K562 (cell line): Measurements from ENCODE around the gene TMPRSS6. TPM values are rescaled to one million over a fixed set of nuclear protein-coding genes. Genes with fewer than 3 reads are reported as not detected.
A peak's percentile ranks its signal among the peaks of the same experiment; 100 is the strongest.

Experiments used
- ATAC-seq: fragments of 200-7000 bp; cut with Tn5 transposase; 3 replicates; pipeline ENCODE4 v1.9.1; 2020; ENCODE audit warnings: moderate library complexity
- BruUV-seq: library from RNA; stranded (reverse); fragments of 400-500 nt; replicated peaks from 2 replicates; lab custom pipeline; 2021; lab: Mats Ljungman, UMichigan
- CTCF ChIA-PET: fragments of 300-600 bp; formaldehyde crosslinking; extraction: SDS; loops from one replicate; lab custom pipeline; 2021; ENCODE audit warnings: low intra/inter-chr PET ratio; lab: Yijun Ruan, JAX
- POLR2A ChIA-PET: fragments of 300-600, 350-650 bp; sonication (Branson Sonifier 250); formaldehyde crosslinking; extraction: SDS; loops from one replicate; lab custom pipeline; 2021; ENCODE audit warnings: antibody characterized with exemption, inconsistent platforms; lab: Yijun Ruan, JAX
- DNase-seq, 4 experiments: peaks; one replicate each; pipeline versions ENCODE4 v3.0.0 to v3.0.0-alpha.2; 2011 to 2018; ENCODE audit warnings: low spot score in 3 of 4, mixed read lengths in 3 of 4; ENCODE audit errors: extremely low read depth in 1 of 4
- FAIRE-seq: peaks from 2 replicates; lab custom pipeline; 2011; peaks lifted over from hg19 to GRCh38; lab: Jason Lieb, UNC
- H2AFZ ChIP-seq: 2 replicates; pipeline ENCODE4 v1.6.0; 2011; ENCODE audit warnings: low read depth, low read length, control low read depth, inconsistent platforms
- H3K27ac ChIP-seq: fragments of 200-600 bp; 3 replicates; pipeline ENCODE4 v1.8.0; 2011; ENCODE audit warnings: low read depth, mild to moderate bottlenecking, control low read depth, inconsistent platforms, low read length, moderate library complexity, mixed read lengths; ENCODE audit errors: extremely low read depth
- H3K27me3 ChIP-seq, 2 experiments: fragments of 300-600 bp in 1 of 2; 2 replicates in 1 of 2; 3 replicates in 1 of 2; pipeline versions ENCODE4 v1.6.0 to v1.8.0; 2011; ENCODE audit warnings: inconsistent platforms in 2 of 2, low read length in 2 of 2, mild to moderate bottlenecking in 1 of 2, mixed read lengths in 1 of 2, moderate library complexity in 1 of 2; ENCODE audit not compliant: control insufficient read depth in 2 of 2, insufficient read depth in 2 of 2
- H3K36me3 ChIP-seq: fragments of 300-600 bp; 3 replicates; pipeline ENCODE4 v1.8.0; 2011; ENCODE audit warnings: mild to moderate bottlenecking, low read length, inconsistent platforms; ENCODE audit not compliant: control insufficient read depth, insufficient read depth
- H3K4me1 ChIP-seq, 2 experiments: fragments of 200-600 bp in 1 of 2; replicated peaks in 1 of 2; 2 replicates in 1 of 2; 3 replicates in 1 of 2; pipeline versions ENCODE4 v1.5.1 to v1.8.0; 2011; ENCODE audit warnings: inconsistent platforms in 2 of 2, low read length in 2 of 2, mild to moderate bottlenecking in 1 of 2, mixed read lengths in 1 of 2, moderate library complexity in 1 of 2; ENCODE audit not compliant: control insufficient read depth in 2 of 2, insufficient read depth in 2 of 2
- H3K4me2 ChIP-seq: 2 replicates; pipeline ENCODE4 v1.6.1; 2011; ENCODE audit warnings: low read length, control low read depth, inconsistent platforms, mixed read lengths; ENCODE audit not compliant: insufficient read depth
- H3K4me3 ChIP-seq: fragments of 200-600 bp; sonication (generic), shearing (Covaris generic); 2 replicates; pipeline ENCODE4 v1.5.1; 2016; ENCODE audit warnings: control low read depth, inconsistent platforms
- H3K79me2 ChIP-seq: fragments of 200-600 bp; 3 replicates; pipeline ENCODE4 v1.8.0; 2011; ENCODE audit warnings: low read length, inconsistent platforms; ENCODE audit not compliant: control insufficient read depth, insufficient read depth
- H3K9ac ChIP-seq, 2 experiments: 2 replicates each; pipeline versions ENCODE4 v1.6.0 to v1.6.1; 2011; ENCODE audit warnings: low read depth in 2 of 2, low read length in 2 of 2, control low read depth in 1 of 2, inconsistent platforms in 1 of 2, mild to moderate bottlenecking in 1 of 2, mixed read lengths in 1 of 2; ENCODE audit not compliant: insufficient read depth in 1 of 2
- H3K9me1 ChIP-seq: one replicate; pipeline ENCODE4 v1.6.0; 2011; ENCODE audit warnings: inconsistent platforms, mild to moderate bottlenecking, low read length, moderate library complexity; ENCODE audit not compliant: control insufficient read depth, insufficient read depth
- H3K9me3 ChIP-seq: replicated peaks from 2 replicates; pipeline ENCODE4 v1.5.1; 2011; ENCODE audit warnings: low read depth, low read length, inconsistent platforms; ENCODE audit not compliant: control insufficient read depth, insufficient read depth
- H4K20me1 ChIP-seq: replicated peaks from 2 replicates; pipeline ENCODE4 v1.6.1; 2011; ENCODE audit warnings: low read length, inconsistent platforms, mixed read lengths; ENCODE audit not compliant: control insufficient read depth, insufficient read depth
- ZFP36 ChIP-seq: fragments of 150-350 bp; IDR thresholded peaks from 2 replicates; pipeline ENCODE4 v1.6.1; 2018; ENCODE audit warnings: low read length, low read depth; ENCODE audit not compliant: partially characterized antibody
- ZNF589 ChIP-seq: fragments of 200-800 bp; sonication (Bioruptor generic); IDR thresholded peaks from 2 replicates; pipeline ENCODE4 v1.6.1; 2016; ENCODE audit warnings: low read depth, missing genetic modification characterization, missing compliant biosample characterization
- WGBS: fragments of 100-300 bp; shearing (Covaris generic); methylation state at CpG from one replicate; pipeline ENCODE4 v1.1.6; 2016; ENCODE audit warnings: low coverage, mixed read lengths; ENCODE audit not compliant: insufficient coverage; ENCODE audit errors: missing lambda C conversion rate; 5-methylcytosine and 5-hydroxymethylcytosine counted together
- in situ Hi-C: fragments of 300-500 bp; cut with MboI; formaldehyde crosslinking; loops from 4 replicates; pipeline ENCODE4 v1.15.0; 2018; ENCODE audit warnings: inconsistent platforms, mixed read lengths
- intact Hi-C: fragments of 100-400 bp; cut with micrococcal nuclease; formaldehyde crosslinking; loops from 2 replicates; pipeline ENCODE4 v1.14.2; 2022
- polyA plus RNA-seq, 8 experiments: library from polyadenylated mRNA; depleted of rRNA in 4 of 8; stranded (reverse) in 5 of 8; unstranded in 3 of 8; fragments of >200 nt; fragmentation: Nextera tagmentation in 2 of 8; fragmentation: Illumina TruSeq in 1 of 8; extraction: Ambion mirVana in 2 of 8; extraction: Trizol in 1 of 8; gene quantifications; 2 replicates each; pipeline versions ENCODE4 v1.2.1 to v1.2.3, GENCODE V29; 2011 to 2014; ENCODE audit warnings: inconsistent platforms in 1 of 8, missing spikeins in 1 of 8
- total RNA-seq, 7 experiments: library from RNA; depleted of rRNA in 6 of 7; stranded (reverse); fragments of >200 nt in 6 of 7; fragmentation: Illumina TruSeq in 2 of 7; extraction: Trizol in 2 of 7; gene quantifications; 2 replicates each; pipeline versions ENCODE4 v1.2.1 to v1.2.3, GENCODE V29; 2011 to 2021; ENCODE audit warnings: low replicate concordance in 1 of 7
- TF ChIP-seq, protein P1 (sequence below): fragments of 450-650 bp; IDR thresholded peaks from 2 replicates; pipeline ENCODE4 v1.6.1; 2014; ENCODE audit warnings: low read depth, mild to moderate bottlenecking, moderate library complexity, borderline replicate concordance
- TF ChIP-seq, protein P2 (sequence below): sonication (generic); formaldehyde crosslinking; IDR thresholded peaks from 2 replicates; pipeline ENCODE4 v1.8.0; 2022; ENCODE audit warnings: mild to moderate bottlenecking, missing genetic modification reagents
- TF ChIP-seq, protein P3 (sequence below): fragments of 250-450 bp; sonication (Bioruptor Pico); IDR thresholded peaks from 2 replicates; pipeline ENCODE4 v1.9.0; 2021; ENCODE audit warnings: mild to moderate bottlenecking, inconsistent platforms

The TMPRSS6 gene
- total and polyA plus RNA-seq, 9 of the 15 experiments (the other 6 are each of a cell fraction or from before 2014, with no cell fraction given): 0.03 TPM; not detected in 8

DNA sequence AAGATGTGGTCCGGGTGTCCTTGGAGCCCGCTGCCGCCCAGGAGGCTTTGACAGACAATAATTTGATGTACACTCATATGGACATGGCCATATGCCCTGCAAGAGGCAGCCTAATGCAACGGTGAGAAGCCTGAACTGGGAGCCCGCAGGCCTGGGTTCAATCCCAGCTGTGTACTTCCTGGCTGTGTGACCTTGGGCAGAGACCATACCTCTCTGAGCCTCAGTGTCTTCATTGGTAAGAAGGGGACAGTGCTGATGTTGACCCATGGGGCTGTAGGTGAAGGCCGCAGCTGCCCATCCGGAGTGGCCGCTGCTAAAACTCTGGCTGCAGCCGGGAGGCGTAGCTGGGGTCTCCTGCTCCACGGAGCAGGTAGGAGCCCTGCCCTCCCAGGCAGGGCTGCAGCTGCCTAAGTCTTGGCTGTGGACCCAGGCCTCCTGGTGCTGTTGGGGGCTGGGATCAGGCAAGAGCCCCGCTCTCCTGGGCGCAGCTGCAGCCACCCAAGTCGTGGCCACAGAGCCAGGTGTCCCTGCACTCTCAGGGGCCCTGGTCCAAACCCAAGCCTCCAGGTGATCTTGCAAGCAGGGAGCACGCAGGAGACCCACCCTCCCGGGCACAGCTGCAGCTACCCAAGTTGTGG, 31.3 kb upstream of the TMPRSS6 start:
- H2AFZ ChIP-seq: no peak overlapping the region
- DNase-seq: no peak
- BruUV-seq: no TSS peak
- H4K20me1 ChIP-seq: no peaks in the 10 kb centered on the region
- no peaks in the 10 kb centered on the region for H3K36me3 ChIP-seq
- no peak overlapping the region for H3K4me3 ChIP-seq
- no peak overlapping the region for H3K27ac ChIP-seq
- intact Hi-C loops (no loop called here), in situ Hi-C loops (no loop called here)
- ChIA-PET CTCF (no interaction called here), POLR2A (no interaction called here)
- H3K79me2 ChIP-seq: no peaks in the 10 kb centered on the region
- H3K4me1 ChIP-seq: peaks cover 5 to 21% of the 10 kb centered on the region in 2 experiments; a peak in 4 of 5 replicates
- peaks cover 0 to 8% of the 10 kb centered on the region in 2 experiments; a peak in 2 of 5 replicates for H3K27me3 ChIP-seq
- H3K9ac ChIP-seq: no peak overlapping the region
- TF ChIP-seq ZFP36 (peak; percentile 27), ZNF589 (CRISPR knock-in tag) (no peak)
- TF ChIP-seq, protein P1, sequence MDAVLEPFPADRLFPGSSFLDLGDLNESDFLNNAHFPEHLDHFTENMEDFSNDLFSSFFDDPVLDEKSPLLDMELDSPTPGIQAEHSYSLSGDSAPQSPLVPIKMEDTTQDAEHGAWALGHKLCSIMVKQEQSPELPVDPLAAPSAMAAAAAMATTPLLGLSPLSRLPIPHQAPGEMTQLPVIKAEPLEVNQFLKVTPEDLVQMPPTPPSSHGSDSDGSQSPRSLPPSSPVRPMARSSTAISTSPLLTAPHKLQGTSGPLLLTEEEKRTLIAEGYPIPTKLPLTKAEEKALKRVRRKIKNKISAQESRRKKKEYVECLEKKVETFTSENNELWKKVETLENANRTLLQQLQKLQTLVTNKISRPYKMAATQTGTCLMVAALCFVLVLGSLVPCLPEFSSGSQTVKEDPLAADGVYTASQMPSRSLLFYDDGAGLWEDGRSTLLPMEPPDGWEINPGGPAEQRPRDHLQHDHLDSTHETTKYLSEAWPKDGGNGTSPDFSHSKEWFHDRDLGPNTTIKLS: no peak
- TF ChIP-seq, protein P2, sequence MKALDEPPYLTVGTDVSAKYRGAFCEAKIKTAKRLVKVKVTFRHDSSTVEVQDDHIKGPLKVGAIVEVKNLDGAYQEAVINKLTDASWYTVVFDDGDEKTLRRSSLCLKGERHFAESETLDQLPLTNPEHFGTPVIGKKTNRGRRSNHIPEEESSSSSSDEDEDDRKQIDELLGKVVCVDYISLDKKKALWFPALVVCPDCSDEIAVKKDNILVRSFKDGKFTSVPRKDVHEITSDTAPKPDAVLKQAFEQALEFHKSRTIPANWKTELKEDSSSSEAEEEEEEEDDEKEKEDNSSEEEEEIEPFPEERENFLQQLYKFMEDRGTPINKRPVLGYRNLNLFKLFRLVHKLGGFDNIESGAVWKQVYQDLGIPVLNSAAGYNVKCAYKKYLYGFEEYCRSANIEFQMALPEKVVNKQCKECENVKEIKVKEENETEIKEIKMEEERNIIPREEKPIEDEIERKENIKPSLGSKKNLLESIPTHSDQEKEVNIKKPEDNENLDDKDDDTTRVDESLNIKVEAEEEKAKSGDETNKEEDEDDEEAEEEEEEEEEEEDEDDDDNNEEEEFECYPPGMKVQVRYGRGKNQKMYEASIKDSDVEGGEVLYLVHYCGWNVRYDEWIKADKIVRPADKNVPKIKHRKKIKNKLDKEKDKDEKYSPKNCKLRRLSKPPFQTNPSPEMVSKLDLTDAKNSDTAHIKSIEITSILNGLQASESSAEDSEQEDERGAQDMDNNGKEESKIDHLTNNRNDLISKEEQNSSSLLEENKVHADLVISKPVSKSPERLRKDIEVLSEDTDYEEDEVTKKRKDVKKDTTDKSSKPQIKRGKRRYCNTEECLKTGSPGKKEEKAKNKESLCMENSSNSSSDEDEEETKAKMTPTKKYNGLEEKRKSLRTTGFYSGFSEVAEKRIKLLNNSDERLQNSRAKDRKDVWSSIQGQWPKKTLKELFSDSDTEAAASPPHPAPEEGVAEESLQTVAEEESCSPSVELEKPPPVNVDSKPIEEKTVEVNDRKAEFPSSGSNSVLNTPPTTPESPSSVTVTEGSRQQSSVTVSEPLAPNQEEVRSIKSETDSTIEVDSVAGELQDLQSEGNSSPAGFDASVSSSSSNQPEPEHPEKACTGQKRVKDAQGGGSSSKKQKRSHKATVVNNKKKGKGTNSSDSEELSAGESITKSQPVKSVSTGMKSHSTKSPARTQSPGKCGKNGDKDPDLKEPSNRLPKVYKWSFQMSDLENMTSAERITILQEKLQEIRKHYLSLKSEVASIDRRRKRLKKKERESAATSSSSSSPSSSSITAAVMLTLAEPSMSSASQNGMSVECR (CRISPR knock-in tag): no peak
- TF ChIP-seq, protein P3, sequence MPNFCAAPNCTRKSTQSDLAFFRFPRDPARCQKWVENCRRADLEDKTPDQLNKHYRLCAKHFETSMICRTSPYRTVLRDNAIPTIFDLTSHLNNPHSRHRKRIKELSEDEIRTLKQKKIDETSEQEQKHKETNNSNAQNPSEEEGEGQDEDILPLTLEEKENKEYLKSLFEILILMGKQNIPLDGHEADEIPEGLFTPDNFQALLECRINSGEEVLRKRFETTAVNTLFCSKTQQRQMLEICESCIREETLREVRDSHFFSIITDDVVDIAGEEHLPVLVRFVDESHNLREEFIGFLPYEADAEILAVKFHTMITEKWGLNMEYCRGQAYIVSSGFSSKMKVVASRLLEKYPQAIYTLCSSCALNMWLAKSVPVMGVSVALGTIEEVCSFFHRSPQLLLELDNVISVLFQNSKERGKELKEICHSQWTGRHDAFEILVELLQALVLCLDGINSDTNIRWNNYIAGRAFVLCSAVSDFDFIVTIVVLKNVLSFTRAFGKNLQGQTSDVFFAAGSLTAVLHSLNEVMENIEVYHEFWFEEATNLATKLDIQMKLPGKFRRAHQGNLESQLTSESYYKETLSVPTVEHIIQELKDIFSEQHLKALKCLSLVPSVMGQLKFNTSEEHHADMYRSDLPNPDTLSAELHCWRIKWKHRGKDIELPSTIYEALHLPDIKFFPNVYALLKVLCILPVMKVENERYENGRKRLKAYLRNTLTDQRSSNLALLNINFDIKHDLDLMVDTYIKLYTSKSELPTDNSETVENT (CRISPR knock-in tag): no peak
- no peak for FAIRE-seq
- no peaks in the 10 kb centered on the region for H3K9me3 ChIP-seq
- no peak for ATAC-seq
- WGBS: 32% methylated on average over 6 of the region's 16 CpGs
- no peak overlapping the region for H3K4me2 ChIP-seq
- H3K9me1 ChIP-seq: no peaks in the 10 kb centered on the region
